ENCODE results near the gene FKBP1B.
"Not testable (repeated sequence)": the region's sequence is repeated elsewhere in the genome, so short reads cannot be mapped to it uniquely, and the experiment has no call there.

Gene FKBP1B

GRCh38 chr2:24038786-24039499 is 10.6 kb upstream of the FKBP1B start:
- Histone ChIP-seq H3K36me3 (ENCODE audit: control insufficient read depth, insufficient read depth, low read length) (peaks cover 6% of the 10 kb centered on the region), H3K27me3 (ENCODE audit: control insufficient read depth, insufficient read depth, low read length) (no peaks in the 10 kb centered on the region), H3K4me1 (ENCODE audit: control insufficient read depth, insufficient read depth, low read length) (no peaks in the 10 kb centered on the region), H3K9ac (ENCODE audit: low read length) (no peak overlapping the region), H3K4me3 (ENCODE audit: low read length) (no peak overlapping the region), H3K27ac (ENCODE audit: low read depth, low read length) (no peak overlapping the region)

- no peaks in the 10 kb centered on the region for H3K4me1 ChIP-seq (ENCODE audit: control insufficient read depth, insufficient read depth, low read length)
- H3K9ac ChIP-seq (ENCODE audit: low read length) = no peak overlapping the region
- no peaks in the 10 kb centered on the region for H3K27me3 ChIP-seq (ENCODE audit: control insufficient read depth, insufficient read depth, low read length)
- H3K27ac ChIP-seq (ENCODE audit: low read depth, low read length) = no peak overlapping the region
- peaks cover 6% of the 10 kb centered on the region for H3K36me3 ChIP-seq (ENCODE audit: control insufficient read depth, insufficient read depth, low read length)
- no peak overlapping the region for H3K4me3 ChIP-seq (ENCODE audit: low read length)
These were observed 9.0 kb upstream of the FKBP1B start for GRCh38 chr2:24040511-24040910.

DNA sequence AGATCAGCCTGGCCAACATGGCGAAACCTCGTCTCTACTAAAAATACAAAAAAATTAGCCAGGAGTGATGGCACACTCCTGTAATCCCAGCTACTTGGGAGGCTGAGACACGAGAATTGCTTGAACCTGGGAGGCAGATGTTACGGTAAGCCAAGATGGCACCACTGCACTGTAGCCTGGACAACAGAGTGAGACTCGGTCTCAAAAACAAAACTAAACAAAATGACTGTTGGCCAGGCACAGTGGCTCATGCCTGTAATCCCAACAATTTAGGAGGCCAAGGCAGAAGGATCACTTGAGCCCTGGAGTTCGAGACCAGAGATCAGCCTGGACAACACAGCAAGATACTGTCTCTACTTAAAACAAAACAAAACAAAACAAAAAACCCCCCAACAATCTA is 6.4 kb upstream of the FKBP1B start:
- not testable (repeated sequence) for H3K4me3 ChIP-seq (ENCODE audit: low read length); H3K27me3 ChIP-seq (ENCODE audit: control insufficient read depth, insufficient read depth, low read length); H3K4me1 ChIP-seq (ENCODE audit: control insufficient read depth, insufficient read depth, low read length); H3K36me3 ChIP-seq (ENCODE audit: control insufficient read depth, insufficient read depth, low read length); H3K9ac ChIP-seq (ENCODE audit: low read length); H3K27ac ChIP-seq (ENCODE audit: low read depth, low read length)

DNA sequence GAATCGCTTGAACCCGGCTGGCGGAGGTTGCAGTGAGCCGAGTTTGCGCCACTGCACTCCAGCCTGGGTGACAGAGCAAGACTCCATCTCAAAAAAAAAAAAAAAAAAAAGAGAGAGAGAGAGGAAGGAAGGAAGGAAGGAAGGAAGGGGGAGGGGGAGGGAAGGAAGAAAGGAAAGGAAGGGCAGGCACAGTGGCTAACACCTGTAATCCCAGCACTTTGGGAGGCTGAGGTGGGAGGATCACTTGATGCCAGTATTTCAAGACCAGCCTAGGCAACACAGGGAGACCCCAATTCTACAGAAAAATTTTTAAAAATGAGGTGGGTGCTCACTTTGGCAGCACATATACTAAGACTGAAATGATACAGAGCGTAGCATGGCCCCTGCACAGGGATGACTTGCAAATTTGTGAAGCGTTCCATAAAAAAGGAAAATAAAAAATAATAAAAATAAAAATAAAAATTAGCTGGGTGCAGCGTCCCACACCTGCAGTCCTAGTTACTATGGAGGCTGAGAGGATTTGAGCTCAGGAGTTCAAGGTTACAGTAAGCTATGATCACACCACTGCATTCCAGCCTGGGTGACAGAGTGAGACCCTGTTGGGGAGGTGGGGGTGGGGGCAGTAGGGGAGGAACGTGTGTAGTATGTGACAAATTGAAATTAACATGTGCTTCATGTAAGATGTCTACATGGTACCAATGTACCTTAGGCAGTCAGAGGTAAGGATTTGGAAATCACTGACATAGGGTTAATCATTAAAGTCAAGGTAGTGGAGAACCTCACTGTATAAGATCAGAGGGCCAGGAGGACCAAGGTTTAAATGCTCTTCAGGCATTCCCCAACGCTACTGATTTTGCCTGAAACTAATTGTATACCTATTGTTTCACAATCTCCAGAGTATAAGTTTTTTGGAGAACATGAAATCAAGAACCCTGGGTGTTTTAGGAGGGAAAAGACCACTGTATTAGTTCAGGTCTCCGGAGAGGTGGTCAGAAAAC is 3.7 kb upstream of the FKBP1B start:
- Histone ChIP-seq H3K4me1 (ENCODE audit: control insufficient read depth, insufficient read depth, low read length) (peaks cover 3% of the 10 kb centered on the region), H3K27ac (ENCODE audit: low read depth, low read length) (no peak overlapping the region), H3K27me3 (ENCODE audit: control insufficient read depth, insufficient read depth, low read length) (peaks cover 4% of the 10 kb centered on the region), H3K9ac (ENCODE audit: low read length) (no peak overlapping the region), H3K36me3 (ENCODE audit: control insufficient read depth, insufficient read depth, low read length) (no peaks in the 10 kb centered on the region), H3K4me3 (ENCODE audit: low read length) (no peak overlapping the region)

- no peak overlapping the region for H3K27ac ChIP-seq (ENCODE audit: low read depth, low read length)
- H3K9ac ChIP-seq (ENCODE audit: low read length) = peak overlapping the region; percentile 46
- H3K27me3 ChIP-seq (ENCODE audit: control insufficient read depth, insufficient read depth, low read length) = peaks cover 4% of the 10 kb centered on the region
- H3K4me3 ChIP-seq (ENCODE audit: low read length) = peak overlapping the region; percentile 79
- H3K36me3 ChIP-seq (ENCODE audit: control insufficient read depth, insufficient read depth, low read length) = no peaks in the 10 kb centered on the region
- H3K4me1 ChIP-seq (ENCODE audit: control insufficient read depth, insufficient read depth, low read length) = peaks cover 3% of the 10 kb centered on the region
These were observed 3.0 kb upstream of the FKBP1B start for GRCh38 chr2:24046599-24046929.

GRCh38 chr2:24046930-24047702 is 2.4 kb upstream of the FKBP1B start, which contains the start of gene WDCP:
WDCP (minus strand) TSS chr2:24047391; CDS start chr2:24039494, 7,897 bp downstream.
- H3K9ac ChIP-seq (ENCODE audit: low read length) = peak within 1 kb of the TSS; percentile 46
- H3K27me3 ChIP-seq (ENCODE audit: control insufficient read depth, insufficient read depth, low read length) = peaks cover 4% of the 10 kb centered on the region
- peaks cover 3% of the 10 kb centered on the region for H3K4me1 ChIP-seq (ENCODE audit: control insufficient read depth, insufficient read depth, low read length)
- H3K27ac ChIP-seq (ENCODE audit: low read depth, low read length) = peak within 1 kb of the TSS; percentile 53
- H3K4me3 ChIP-seq (ENCODE audit: low read length) = peak within 1 kb of the TSS; percentile 79
- no peaks in the 10 kb centered on the region for H3K36me3 ChIP-seq (ENCODE audit: control insufficient read depth, insufficient read depth, low read length)

- Histone ChIP-seq H3K27ac (ENCODE audit: low read depth, low read length) (no peak overlapping the region), H3K27me3 (ENCODE audit: control insufficient read depth, insufficient read depth, low read length) (peaks cover 4% of the 10 kb centered on the region), H3K4me3 (ENCODE audit: low read length) (peak overlapping the region; percentile 40), H3K36me3 (ENCODE audit: control insufficient read depth, insufficient read depth, low read length) (no peaks in the 10 kb centered on the region), H3K4me1 (ENCODE audit: control insufficient read depth, insufficient read depth, low read length) (peaks cover 3% of the 10 kb centered on the region), H3K9ac (ENCODE audit: low read length) (no peak overlapping the region)
These were observed 1.9 kb upstream of the FKBP1B start for GRCh38 chr2:24047703-24048033.

DNA sequence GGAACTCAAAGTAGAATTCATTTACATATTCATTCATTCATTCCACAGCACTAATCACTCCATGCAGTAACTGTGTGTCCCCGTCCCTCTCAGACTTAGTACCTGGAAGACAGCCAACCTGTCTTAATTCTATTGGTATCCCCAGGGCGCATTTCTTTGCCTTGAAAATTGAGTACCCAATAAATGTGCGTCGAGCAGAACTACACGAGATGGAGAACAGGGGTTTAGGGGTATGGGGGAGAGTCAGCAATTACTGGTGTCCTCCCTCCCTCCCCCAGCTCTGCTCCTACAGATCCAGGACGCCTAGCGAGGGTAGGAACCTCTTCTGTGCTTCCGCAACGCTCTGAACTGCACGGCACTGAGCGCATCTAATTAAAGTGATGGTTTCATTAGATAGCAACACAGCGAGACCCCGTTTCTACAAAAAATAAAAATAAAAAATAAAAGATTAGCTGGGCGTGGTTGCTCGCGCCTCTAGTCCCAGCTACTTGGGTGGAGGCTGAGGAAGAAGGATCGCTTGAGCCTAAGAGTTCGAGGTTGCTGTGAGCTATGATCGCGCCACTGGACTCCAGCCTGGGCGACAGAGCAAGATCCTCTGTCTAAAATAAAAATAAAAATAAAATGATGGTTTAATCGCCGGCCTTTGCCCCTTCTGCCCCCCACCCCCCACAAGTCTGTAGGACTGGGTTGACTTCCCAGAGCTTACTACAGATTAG is 614 bp upstream of the FKBP1B start:
- peaks cover 4% of the 10 kb centered on the region for H3K27me3 ChIP-seq (ENCODE audit: control insufficient read depth, insufficient read depth, low read length)
- H3K36me3 ChIP-seq (ENCODE audit: control insufficient read depth, insufficient read depth, low read length) = no peaks in the 10 kb centered on the region
- no peak overlapping the region for H3K9ac ChIP-seq (ENCODE audit: low read length)
- H3K27ac ChIP-seq (ENCODE audit: low read depth, low read length) = no peak overlapping the region
- peaks cover 3% of the 10 kb centered on the region for H3K4me1 ChIP-seq (ENCODE audit: control insufficient read depth, insufficient read depth, low read length)
- peak overlapping the region; percentile 61 for H3K4me3 ChIP-seq (ENCODE audit: low read length)

- H3K27ac ChIP-seq (ENCODE audit: low read depth, low read length) = no peak overlapping the region
- H3K4me1 ChIP-seq (ENCODE audit: control insufficient read depth, insufficient read depth, low read length) = peaks cover 3% of the 10 kb centered on the region
- no peaks in the 10 kb centered on the region for H3K36me3 ChIP-seq (ENCODE audit: control insufficient read depth, insufficient read depth, low read length)
- peaks cover 4% of the 10 kb centered on the region for H3K27me3 ChIP-seq (ENCODE audit: control insufficient read depth, insufficient read depth, low read length)
- H3K4me3 ChIP-seq (ENCODE audit: low read length) = peak overlapping the region; percentile 61
- no peak overlapping the region for H3K9ac ChIP-seq (ENCODE audit: low read length)
These were observed 769 bp downstream of the FKBP1B start for GRCh38 chr2:24050041-24050979.

- Histone ChIP-seq H3K4me3 (ENCODE audit: low read length) (no peak overlapping the region), H3K27me3 (ENCODE audit: control insufficient read depth, insufficient read depth, low read length) (peaks cover 4% of the 10 kb centered on the region), H3K36me3 (ENCODE audit: control insufficient read depth, insufficient read depth, low read length) (no peaks in the 10 kb centered on the region), H3K4me1 (ENCODE audit: control insufficient read depth, insufficient read depth, low read length) (peaks cover 3% of the 10 kb centered on the region), H3K9ac (ENCODE audit: low read length) (no peak overlapping the region), H3K27ac (ENCODE audit: low read depth, low read length) (no peak overlapping the region)
These were observed 2.3 kb downstream of the FKBP1B start for GRCh38 chr2:24051833-24052232.

- Histone ChIP-seq H3K36me3 (ENCODE audit: control insufficient read depth, insufficient read depth, low read length) (no peaks in the 10 kb centered on the region), H3K27me3 (ENCODE audit: control insufficient read depth, insufficient read depth, low read length) (peaks cover 4% of the 10 kb centered on the region), H3K27ac (ENCODE audit: low read depth, low read length) (no peak overlapping the region), H3K4me3 (ENCODE audit: low read length) (no peak overlapping the region), H3K4me1 (ENCODE audit: control insufficient read depth, insufficient read depth, low read length) (no peaks in the 10 kb centered on the region), H3K9ac (ENCODE audit: low read length) (no peak overlapping the region)
These were observed 3.4 kb downstream of the FKBP1B start for GRCh38 chr2:24052951-24053350.

All from rectal smooth muscle tissue (tissue), 1 donor.